ENCODE measurements around the gene ZNF730.

DNA sequence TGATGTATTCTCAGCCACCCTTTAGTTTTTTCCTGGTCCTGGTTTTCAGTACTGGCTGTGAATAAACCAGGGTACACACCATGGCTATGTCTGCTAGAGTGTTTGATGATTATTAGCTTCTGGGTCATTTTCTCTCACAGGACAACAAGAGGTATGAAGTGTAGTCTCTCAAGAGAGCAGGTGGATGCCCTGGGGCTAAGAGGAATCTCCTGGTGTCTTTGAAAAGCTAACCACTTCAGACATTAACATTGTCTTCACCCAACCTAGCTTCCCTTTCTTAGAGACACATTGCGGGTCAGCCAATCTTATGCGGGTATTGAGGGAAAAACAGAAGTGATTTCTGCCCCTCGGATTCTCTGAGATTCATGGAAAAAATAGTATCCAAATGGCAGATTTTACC is 1.6 kb downstream of the ZNF730 start:
- TF ChIP-seq, protein P1, sequence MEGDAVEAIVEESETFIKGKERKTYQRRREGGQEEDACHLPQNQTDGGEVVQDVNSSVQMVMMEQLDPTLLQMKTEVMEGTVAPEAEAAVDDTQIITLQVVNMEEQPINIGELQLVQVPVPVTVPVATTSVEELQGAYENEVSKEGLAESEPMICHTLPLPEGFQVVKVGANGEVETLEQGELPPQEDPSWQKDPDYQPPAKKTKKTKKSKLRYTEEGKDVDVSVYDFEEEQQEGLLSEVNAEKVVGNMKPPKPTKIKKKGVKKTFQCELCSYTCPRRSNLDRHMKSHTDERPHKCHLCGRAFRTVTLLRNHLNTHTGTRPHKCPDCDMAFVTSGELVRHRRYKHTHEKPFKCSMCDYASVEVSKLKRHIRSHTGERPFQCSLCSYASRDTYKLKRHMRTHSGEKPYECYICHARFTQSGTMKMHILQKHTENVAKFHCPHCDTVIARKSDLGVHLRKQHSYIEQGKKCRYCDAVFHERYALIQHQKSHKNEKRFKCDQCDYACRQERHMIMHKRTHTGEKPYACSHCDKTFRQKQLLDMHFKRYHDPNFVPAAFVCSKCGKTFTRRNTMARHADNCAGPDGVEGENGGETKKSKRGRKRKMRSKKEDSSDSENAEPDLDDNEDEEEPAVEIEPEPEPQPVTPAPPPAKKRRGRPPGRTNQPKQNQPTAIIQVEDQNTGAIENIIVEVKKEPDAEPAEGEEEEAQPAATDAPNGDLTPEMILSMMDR (IDR thresholded peaks at IDR 0.05; ENCODE audit: poor library complexity, severe bottlenecking) = no peak
- TF ChIP-seq POLR2AphosphoS5 (IDR thresholded peaks at IDR 0.05) = no peak
- TF ChIP-seq EZH2 (IDR thresholded peaks at IDR 0.05; ENCODE audit: borderline replicate concordance, insufficient read depth, low read length, poor library complexity, severe bottlenecking) = no peak
- TF ChIP-seq RAD21 (conservative IDR thresholded peaks at IDR 0.05) = no peak
- no peak for TF ChIP-seq SMC3 (conservative IDR thresholded peaks at IDR 0.05; ENCODE audit: poor library complexity)
- no peak for TF ChIP-seq EP300 (conservative IDR thresholded peaks at IDR 0.05; ENCODE audit: poor library complexity, severe bottlenecking)
- TF ChIP-seq, protein P2, sequence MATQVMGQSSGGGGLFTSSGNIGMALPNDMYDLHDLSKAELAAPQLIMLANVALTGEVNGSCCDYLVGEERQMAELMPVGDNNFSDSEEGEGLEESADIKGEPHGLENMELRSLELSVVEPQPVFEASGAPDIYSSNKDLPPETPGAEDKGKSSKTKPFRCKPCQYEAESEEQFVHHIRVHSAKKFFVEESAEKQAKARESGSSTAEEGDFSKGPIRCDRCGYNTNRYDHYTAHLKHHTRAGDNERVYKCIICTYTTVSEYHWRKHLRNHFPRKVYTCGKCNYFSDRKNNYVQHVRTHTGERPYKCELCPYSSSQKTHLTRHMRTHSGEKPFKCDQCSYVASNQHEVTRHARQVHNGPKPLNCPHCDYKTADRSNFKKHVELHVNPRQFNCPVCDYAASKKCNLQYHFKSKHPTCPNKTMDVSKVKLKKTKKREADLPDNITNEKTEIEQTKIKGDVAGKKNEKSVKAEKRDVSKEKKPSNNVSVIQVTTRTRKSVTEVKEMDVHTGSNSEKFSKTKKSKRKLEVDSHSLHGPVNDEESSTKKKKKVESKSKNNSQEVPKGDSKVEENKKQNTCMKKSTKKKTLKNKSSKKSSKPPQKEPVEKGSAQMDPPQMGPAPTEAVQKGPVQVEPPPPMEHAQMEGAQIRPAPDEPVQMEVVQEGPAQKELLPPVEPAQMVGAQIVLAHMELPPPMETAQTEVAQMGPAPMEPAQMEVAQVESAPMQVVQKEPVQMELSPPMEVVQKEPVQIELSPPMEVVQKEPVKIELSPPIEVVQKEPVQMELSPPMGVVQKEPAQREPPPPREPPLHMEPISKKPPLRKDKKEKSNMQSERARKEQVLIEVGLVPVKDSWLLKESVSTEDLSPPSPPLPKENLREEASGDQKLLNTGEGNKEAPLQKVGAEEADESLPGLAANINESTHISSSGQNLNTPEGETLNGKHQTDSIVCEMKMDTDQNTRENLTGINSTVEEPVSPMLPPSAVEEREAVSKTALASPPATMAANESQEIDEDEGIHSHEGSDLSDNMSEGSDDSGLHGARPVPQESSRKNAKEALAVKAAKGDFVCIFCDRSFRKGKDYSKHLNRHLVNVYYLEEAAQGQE (IDR thresholded peaks at IDR 0.05; ENCODE audit: borderline replicate concordance) = no peak
- TF ChIP-seq TAF1 (IDR thresholded peaks at IDR 0.05; ENCODE audit: low read depth) = no peak

All from neural cell (in vitro differentiated cells).